Skeletal muscle satellite cell (primary cell): ENCODE data around the gene NCOA5.

Source experiments
- H3K27me3 ChIP-seq: 2 replicates; pipeline ENCODE4 v1.7.0; 2013; ENCODE audit warnings: low read length; ENCODE audit not compliant: control insufficient read depth, insufficient read depth
- H3K36me3 ChIP-seq: 2 replicates; pipeline ENCODE4 v1.7.0; 2013; ENCODE audit warnings: mild to moderate bottlenecking, control low read depth, low read length; ENCODE audit not compliant: insufficient read depth
- H3K4me1 ChIP-seq: 2 replicates; pipeline ENCODE4 v1.7.0; 2013; ENCODE audit warnings: low read length; ENCODE audit not compliant: control insufficient read depth, insufficient read depth
- H3K4me2 ChIP-seq: 2 replicates; pipeline ENCODE4 v1.7.0; 2013; ENCODE audit warnings: mild to moderate bottlenecking, low read length
- H3K4me3 ChIP-seq: 2 replicates; pipeline ENCODE4 v1.7.0; 2013; ENCODE audit warnings: low read length
- H3K9ac ChIP-seq: 2 replicates; pipeline ENCODE4 v1.7.0; 2013; ENCODE audit warnings: mild to moderate bottlenecking, low read depth, low read length, moderate library complexity
- H3K9me3 ChIP-seq: replicated peaks from 2 replicates; pipeline ENCODE4 v1.7.0; 2013; ENCODE audit warnings: mild to moderate bottlenecking, control low read depth, low read length

Gene NCOA5

GRCh38 chr20:46017272-46017671, 72.5 kb downstream of the NCOA5 start:
- Histone ChIP-seq H3K9ac (no peak overlapping the region), H3K27me3 (peaks cover 68% of the 10 kb centered on the region), H3K36me3 (no peaks in the 10 kb centered on the region), H3K4me3 (no peak overlapping the region), H3K4me2 (no peak overlapping the region), H3K9me3 (no peaks in the 10 kb centered on the region), H3K4me1 (peaks cover 6% of the 10 kb centered on the region)

- Histone ChIP-seq H3K36me3 (no peaks in the 10 kb centered on the region), H3K4me1 (peaks cover 3% of the 10 kb centered on the region), H3K9ac (no peak overlapping the region), H3K9me3 (peaks cover 3% of the 10 kb centered on the region), H3K27me3 (peaks cover 77% of the 10 kb centered on the region), H3K4me2 (no peak overlapping the region), H3K4me3 (no peak overlapping the region)
Observed at GRCh38 chr20:46014517-46015396, 75.0 kb downstream of the NCOA5 start.

GRCh38 chr20:46013829-46014516, 75.8 kb downstream of the NCOA5 start:
- Histone ChIP-seq H3K4me2 (peak overlapping the region; percentile 47), H3K27me3 (peaks cover 79% of the 10 kb centered on the region), H3K9ac (no peak overlapping the region), H3K9me3 (peaks cover 3% of the 10 kb centered on the region), H3K4me3 (no peak overlapping the region), H3K4me1 (peaks cover 3% of the 10 kb centered on the region), H3K36me3 (no peaks in the 10 kb centered on the region)

GRCh38 chr20:46013322-46013828, 76.4 kb downstream of the NCOA5 start:
- Histone ChIP-seq H3K9me3 (peaks cover 3% of the 10 kb centered on the region), H3K4me3 (no peak overlapping the region), H3K4me2 (no peak overlapping the region), H3K9ac (no peak overlapping the region), H3K27me3 (peaks cover 79% of the 10 kb centered on the region), H3K36me3 (no peaks in the 10 kb centered on the region), H3K4me1 (peaks cover 7% of the 10 kb centered on the region)

- peaks cover 3% of the 10 kb centered on the region for H3K9me3 ChIP-seq
- no peak overlapping the region for H3K4me3 ChIP-seq
- H3K4me2 ChIP-seq: no peak overlapping the region
- peaks cover 11% of the 10 kb centered on the region for H3K4me1 ChIP-seq
- no peak overlapping the region for H3K9ac ChIP-seq
- peaks cover 79% of the 10 kb centered on the region for H3K27me3 ChIP-seq
- H3K36me3 ChIP-seq: no peaks in the 10 kb centered on the region
Observed at GRCh38 chr20:46012921-46013320, 76.8 kb downstream of the NCOA5 start.

- Histone ChIP-seq H3K4me1 (peaks cover 11% of the 10 kb centered on the region), H3K4me2 (no peak overlapping the region), H3K27me3 (peaks cover 84% of the 10 kb centered on the region), H3K4me3 (no peak overlapping the region), H3K9ac (no peak overlapping the region), H3K36me3 (no peaks in the 10 kb centered on the region), H3K9me3 (peaks cover 3% of the 10 kb centered on the region)
Observed at GRCh38 chr20:46011631-46012482, 77.9 kb downstream of the NCOA5 start.
